H1 (cell line): Measurements from ENCODE around the gene POLR3E. TPM values are rescaled to one million over a fixed set of nuclear protein-coding genes. Genes with fewer than 3 reads are reported as not detected.

Experiments used
- CTCF ChIA-PET: fragments of 300-600 bp; sonication (Branson Sonifier 250); formaldehyde crosslinking; loops from one replicate; lab custom pipeline; 2021; ENCODE audit not compliant: partially characterized antibody; lab: Charles Lee
- POLR2A ChIA-PET: fragments of 300-600 bp; sonication (Branson Sonifier 250); formaldehyde crosslinking; loops from one replicate; lab custom pipeline; 2021; ENCODE audit warnings: inconsistent platforms; ENCODE audit not compliant: partially characterized antibody; lab: Charles Lee
- DNase-seq, 2 experiments: peaks; one replicate each; pipeline versions ENCODE4 v3.0.0 to v3.0.0-alpha.2; 2010 to 2022; ENCODE audit warnings: low spot score in 2 of 2, low read depth in 1 of 2, mixed read lengths in 1 of 2
- FAIRE-seq: peaks from 2 replicates; lab custom pipeline; 2011; peaks lifted over from hg19 to GRCh38; lab: Jason Lieb, UNC
- H2AFZ ChIP-seq: 2 replicates; pipeline ENCODE4 v1.8.1; 2012; ENCODE audit warnings: low read length, inconsistent platforms
- H2AK5ac ChIP-seq: 2 replicates; pipeline ENCODE4 v1.6.1; 2013; ENCODE audit warnings: low read depth, low read length
- H2BK120ac ChIP-seq: replicated peaks from 2 replicates; pipeline ENCODE3; 2013; ENCODE audit warnings: low read depth, low read length, inconsistent platforms
- H2BK12ac ChIP-seq: 2 replicates; pipeline ENCODE4 v1.6.1; 2013; ENCODE audit warnings: low read depth, low read length
- H2BK15ac ChIP-seq: 2 replicates; pipeline ENCODE4 v1.6.1; 2013; ENCODE audit warnings: low read length
- H2BK20ac ChIP-seq: 2 replicates; pipeline ENCODE4 v1.6.1; 2013; ENCODE audit warnings: low read length
- H2BK5ac ChIP-seq: 2 replicates; pipeline ENCODE4 v1.6.1; 2013; ENCODE audit warnings: low read depth, low read length
- H3K14ac ChIP-seq: 2 replicates; pipeline ENCODE4 v1.6.1; 2013; ENCODE audit warnings: inconsistent platforms; ENCODE audit not compliant: insufficient read length
- H3K18ac ChIP-seq: 2 replicates; pipeline ENCODE4 v1.6.1; 2013; ENCODE audit warnings: low read length; ENCODE audit errors: extremely low read depth
- H3K23ac ChIP-seq: 2 replicates; pipeline ENCODE4 v1.6.1; 2013; ENCODE audit warnings: inconsistent platforms; ENCODE audit not compliant: insufficient read length
- H3K23me2 ChIP-seq: 2 replicates; pipeline ENCODE4 v1.6.1; 2013; ENCODE audit warnings: low read depth, low read length
- H3K27ac ChIP-seq: 2 replicates; pipeline ENCODE4 v1.6.1; 2011; ENCODE audit warnings: low read depth, low read length, inconsistent platforms
- H3K27me3 ChIP-seq, 4 experiments: replicated peaks in 1 of 4; 1 replicate in 1 of 4; 2 replicates in 3 of 4; pipeline versions ENCODE4 v1.6.1 to v1.8.1; 2011 to 2013; ENCODE audit warnings: low read length in 3 of 4, mild to moderate bottlenecking in 3 of 4, inconsistent platforms in 2 of 4, mixed read lengths in 2 of 4, moderate library complexity in 1 of 4; ENCODE audit not compliant: control insufficient read depth in 3 of 4, insufficient read depth in 3 of 4; ENCODE audit errors: extremely low read depth in 1 of 4
- H3K36me3 ChIP-seq, 4 experiments: 2 replicates each; pipeline versions ENCODE4 v1.6.1 to v1.8.1; 2011 to 2013; ENCODE audit warnings: mild to moderate bottlenecking in 4 of 4, low read length in 3 of 4, moderate library complexity in 2 of 4, control low read depth in 1 of 4, inconsistent platforms in 1 of 4; ENCODE audit not compliant: insufficient read depth in 4 of 4, control insufficient read depth in 2 of 4
- H3K4ac ChIP-seq: replicated peaks from 2 replicates; pipeline ENCODE3; 2013; ENCODE audit warnings: low read length, low read depth, mixed read lengths, inconsistent platforms; ENCODE audit not compliant: insufficient read length
- H3K4me1 ChIP-seq, 4 experiments: replicated peaks in 1 of 4; 1 replicate in 1 of 4; 2 replicates in 3 of 4; pipeline versions ENCODE4 v1.6.1 to v1.8.1; 2011 to 2013; ENCODE audit warnings: low read length in 3 of 4, inconsistent platforms in 2 of 4, mixed read lengths in 1 of 4; ENCODE audit not compliant: insufficient read depth in 4 of 4, control insufficient read depth in 3 of 4
- H3K4me2 ChIP-seq, 2 experiments: 2 replicates each; pipeline versions ENCODE4 v1.6.1 to v1.8.1; 2011 to 2013; ENCODE audit warnings: low read depth in 2 of 2, low read length in 2 of 2, control low read depth in 1 of 2, inconsistent platforms in 1 of 2, mild to moderate bottlenecking in 1 of 2; ENCODE audit not compliant: insufficient read depth in 1 of 2
- H3K4me3 ChIP-seq, 4 experiments: fragments of 200-600, 300-600 bp in 1 of 4; sonication (generic), shearing (Covaris generic), sonication (Bioruptor Twin) in 1 of 4; 2 replicates each; pipeline versions ENCODE4 v1.5.1 to v1.8.1; 2011 to 2016; ENCODE audit warnings: low read length in 4 of 4, low read depth in 3 of 4, control low read depth in 2 of 4, inconsistent platforms in 2 of 4, mild to moderate bottlenecking in 2 of 4, mixed read lengths in 1 of 4, moderate library complexity in 1 of 4; ENCODE audit not compliant: insufficient read depth in 2 of 4; ENCODE audit errors: extremely low read depth in 1 of 4
- H3K56ac ChIP-seq: replicated peaks from 2 replicates; pipeline ENCODE3; 2013; ENCODE audit warnings: low read depth, mild to moderate bottlenecking, mixed read lengths, low read length, inconsistent platforms; ENCODE audit not compliant: insufficient read length
- H3K79me1 ChIP-seq: 2 replicates; pipeline ENCODE4 v1.6.1; 2013; ENCODE audit warnings: low read depth, low read length, control low read depth
- H3K79me2 ChIP-seq, 2 experiments: 2 replicates each; pipeline versions ENCODE4 v1.6.1 to v1.8.1; 2012 to 2013; ENCODE audit warnings: low read length in 2 of 2, mild to moderate bottlenecking in 2 of 2, inconsistent platforms in 1 of 2; ENCODE audit not compliant: insufficient read depth in 2 of 2, control insufficient read depth in 1 of 2
- H3K9ac ChIP-seq, 4 experiments: replicated peaks in 1 of 4; 1 replicate in 1 of 4; 2 replicates in 3 of 4; pipeline versions ENCODE4 v1.6.1 to v1.8.1; 2011 to 2013; ENCODE audit warnings: low read depth in 3 of 4, low read length in 3 of 4, control low read depth in 2 of 4, mild to moderate bottlenecking in 2 of 4, moderate library complexity in 2 of 4, inconsistent platforms in 1 of 4; ENCODE audit errors: extremely low read depth in 1 of 4
- H3K9me3 ChIP-seq, 2 experiments: 2 replicates each; pipeline versions ENCODE4 v1.6.1 to v1.8.1; 2012 to 2013; ENCODE audit warnings: mild to moderate bottlenecking in 2 of 2, moderate library complexity in 2 of 2, control low read depth in 1 of 2, inconsistent platforms in 1 of 2, low read depth in 1 of 2, low read length in 1 of 2, mixed read lengths in 1 of 2; ENCODE audit not compliant: insufficient read depth in 2 of 2
- H4K20me1 ChIP-seq, 2 experiments: replicated peaks in 1 of 2; 2 replicates each; pipeline versions ENCODE3 to v1.8.1; 2011 to 2013; ENCODE audit warnings: inconsistent platforms in 2 of 2, low read length in 2 of 2, mild to moderate bottlenecking in 1 of 2; ENCODE audit not compliant: insufficient read depth in 2 of 2, control insufficient read depth in 1 of 2
- H4K5ac ChIP-seq: 2 replicates; pipeline ENCODE4 v1.6.1; 2013; ENCODE audit warnings: low read length, low read depth, mixed read lengths, inconsistent platforms; ENCODE audit not compliant: insufficient read length
- H4K8ac ChIP-seq: 2 replicates; pipeline ENCODE4 v1.8.0; 2013; ENCODE audit warnings: mild to moderate bottlenecking, moderate library complexity, low read length, inconsistent platforms; ENCODE audit not compliant: insufficient read depth; ENCODE audit errors: extremely low read depth
- H4K91ac ChIP-seq: replicated peaks from 2 replicates; pipeline ENCODE3; 2013; ENCODE audit warnings: low read length, mixed read lengths, inconsistent platforms; ENCODE audit not compliant: insufficient read length
- EZH2 ChIP-seq: fragments of 200-600 bp; sonication (generic); IDR thresholded peaks from 2 replicates; pipeline ENCODE4 v1.7.1; 2012; ENCODE audit warnings: low read depth, mild to moderate bottlenecking, moderate library complexity, low read length, inconsistent platforms; ENCODE audit not compliant: severe bottlenecking
- HDAC2 ChIP-seq, 2 experiments: fragments of 300-600 bp in 1 of 2; sonication (generic) in 1 of 2; IDR thresholded peaks; 2 replicates each; pipeline ENCODE4 v1.6.1; 2011 to 2012; ENCODE audit warnings: low read depth in 2 of 2, low read length in 2 of 2, mild to moderate bottlenecking in 2 of 2, moderate library complexity in 2 of 2, borderline replicate concordance in 1 of 2, inconsistent platforms in 1 of 2
- RNF2 ChIP-seq: fragments of 200-900, 300-1000 bp; sonication (generic); IDR thresholded peaks from 2 replicates; pipeline ENCODE4 v1.7.1; 2016; ENCODE audit warnings: borderline replicate concordance, low read depth, mild to moderate bottlenecking, antibody characterized with exemption, low read length; ENCODE audit not compliant: poor library complexity, severe bottlenecking; ENCODE audit errors: missing control alignments
- SAP30 ChIP-seq: fragments of 300-600 bp; sonication (generic); IDR thresholded peaks from 2 replicates; pipeline ENCODE4 v1.7.1; 2012; ENCODE audit warnings: low read length, moderate library complexity, mild to moderate bottlenecking, inconsistent platforms; ENCODE audit not compliant: insufficient read depth, insufficient replicate concordance
- SIN3A ChIP-seq, 2 experiments: IDR thresholded peaks in 1 of 2; conservative IDR thresholded peaks in 1 of 2; 2 replicates each; pipeline ENCODE4 v1.6.1; 2011 to 2012; ENCODE audit warnings: low read length in 2 of 2, improper control_type of control experiment in 1 of 2, low read depth in 1 of 2, mild to moderate bottlenecking in 1 of 2
- TCF12 ChIP-seq: IDR thresholded peaks from 2 replicates; pipeline ENCODE4 v1.6.1; 2011; ENCODE audit warnings: low read depth, mild to moderate bottlenecking, low read length
- WGBS, 2 experiments: shearing (Covaris generic) in 1 of 2; methylation state at CpG; one replicate each; pipeline versions ENCODE4 v1.1.6 to v1.1.7; 2013 to 2015; ENCODE audit warnings: low lambda C conversion rate in 2 of 2, mixed read lengths in 2 of 2, inconsistent platforms in 1 of 2, low coverage in 1 of 2, missing lambda C conversion rate in 1 of 2; ENCODE audit not compliant: insufficient replicate concordance in 2 of 2, insufficient coverage in 1 of 2, insufficient read length in 1 of 2; ENCODE audit errors: extremely low coverage in 1 of 2, missing lambda C conversion rate in 1 of 2; 5-methylcytosine and 5-hydroxymethylcytosine counted together
- polyA plus RNA-seq, 7 experiments: library from polyadenylated mRNA; depleted of rRNA in 3 of 7; stranded (reverse) in 5 of 7; unstranded in 2 of 7; fragments of >200 nt in 5 of 7; fragments of 200-250 nt in 2 of 7; gene quantifications; 1 replicate in 5 of 7; 2 replicates in 1 of 7; 4 replicates in 1 of 7; pipeline versions ENCODE4 v1.2.1 to v1.2.3, GENCODE V29; 2011 to 2013; ENCODE audit warnings: missing spikeins in 2 of 7, mixed read lengths in 2 of 7
- total RNA-seq: library from RNA; stranded (reverse); fragmentation: NEBNext Ultra II Directional; extraction: Animal tissue kit (Norgen Biotek cat#: 25700); gene quantifications from 2 replicates; pipeline ENCODE4 v1.2.1, GENCODE V29; 2021

Gene POLR3E
- total and polyA plus RNA-seq, 2 of the 8 experiments (the other 6 are each of a cell fraction or from before 2014, with no cell fraction given), result 96.5 to 125 TPM

DNA sequence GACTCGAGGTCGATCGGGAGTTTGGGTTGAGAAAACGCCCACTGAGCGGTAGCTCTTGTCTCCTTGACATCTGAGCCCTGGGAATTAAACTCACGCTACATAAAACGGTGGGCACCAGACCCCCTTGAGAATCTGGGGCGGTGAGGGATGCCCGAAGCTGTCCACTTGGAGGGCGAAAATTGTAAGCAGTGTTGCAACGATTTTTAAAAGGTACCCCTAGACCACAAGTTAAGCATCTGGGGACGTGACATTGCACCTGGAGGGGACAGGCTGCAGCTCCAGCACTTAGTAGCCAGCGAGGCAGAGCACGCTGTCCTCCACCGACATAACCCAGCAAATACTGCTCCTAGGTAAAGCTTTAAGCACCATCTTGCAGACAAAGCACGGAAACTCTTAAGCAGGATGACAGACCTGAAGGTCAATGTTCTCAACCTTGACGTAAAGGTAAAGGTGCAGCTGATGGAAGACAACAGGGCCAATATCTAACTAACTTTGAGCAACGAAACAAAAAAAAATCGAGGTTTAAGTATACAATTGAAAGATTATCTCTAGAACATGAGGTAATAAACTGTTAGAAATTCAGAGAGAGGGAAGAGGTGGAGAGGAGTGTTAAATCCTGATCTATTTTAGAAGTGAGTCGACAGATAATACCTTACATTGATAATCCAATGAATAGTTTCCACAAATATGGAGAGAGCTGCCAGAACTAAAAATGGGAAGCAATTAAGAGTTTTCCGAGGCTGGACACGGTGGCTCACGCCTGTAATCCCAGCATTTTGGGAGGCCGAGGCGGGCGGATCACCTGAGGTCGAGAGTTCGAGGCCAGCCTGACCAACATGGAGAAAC, 78.1 kb downstream of the POLR3E start:
- Histone ChIP-seq H3K9me3 (no peaks in the 10 kb centered on the region), H3K27ac (peak overlapping the region; percentile 25; the same call in 1 of the 2 replicates), H3K23ac (no peak overlapping the region), H3K14ac (no peak overlapping the region), H3K27me3 (no peaks in the 10 kb centered on the region; a peak in 4 of 7 replicates), H2AK5ac (no peak overlapping the region), H3K4me2 (peak overlapping the region; percentile 78 to 99), H3K9ac (peak overlapping the region in 1 of 4 experiments; percentile 76; a peak in 2 of 7 replicates), H2BK12ac (0 out of 2 replicates have a peak overlapping the region, but pooled peaks have one; percentile 28), H4K5ac (no peak overlapping the region), H2AFZ (0 out of 2 replicates have a peak overlapping the region, but pooled peaks have one; percentile 1), H3K79me1 (peaks cover 11% of the 10 kb centered on the region), H3K4me1 (peaks cover 0 to 7% (median 7%) of the 10 kb centered on the region in 4 experiments; a peak in 5 of 7 replicates), H3K36me3 (no peaks in the 10 kb centered on the region; a peak in 1 of 8 replicates), H4K20me1 (peaks cover 0 to 11% of the 10 kb centered on the region in 2 experiments), H4K91ac (no peak overlapping the region), H3K4ac (no peak overlapping the region), H2BK15ac (0 out of 2 replicates have a peak overlapping the region, but pooled peaks have one; percentile 77), H3K23me2 (peaks cover 13% of the 10 kb centered on the region), H2BK120ac (no peak overlapping the region), H3K56ac (peak overlapping the region; percentile 70), H3K79me2 (peaks cover 7 to 31% of the 10 kb centered on the region in 2 experiments; a peak in 3 of 4 replicates), H2BK5ac (peak overlapping the region; percentile 73), H2BK20ac (no peak overlapping the region), H4K8ac (no peak overlapping the region), H3K18ac (no peak overlapping the region), H3K4me3 (peak overlapping the region; percentile 75 to 87 (median 86))
- TF ChIP-seq TCF12, result no peak
- TF ChIP-seq SIN3A (conservative IDR thresholded peaks at IDR 0.05 in 1 of 2, IDR thresholded peaks at IDR 0.05 in 1 of 2; ENCODE audit: low read depth in 1 of 2, low read length in 2 of 2), result peak in 1 of 2 experiments; percentile 25; a peak in 1 of 4 replicates
- TF ChIP-seq RNF2, result no peak
- peak; percentile 21 for TF ChIP-seq EZH2
- TF ChIP-seq HDAC2 (IDR thresholded peaks at IDR 0.05; ENCODE audit: borderline replicate concordance in 1 of 2, low read depth in 2 of 2, low read length in 2 of 2), result 0 out of 4 replicates have a peak, but pooled peaks of 1 of the 2 experiments have one; percentile 55
- TF ChIP-seq SAP30, result peak; percentile 67
- 34% methylated on average over 28 of the region's 28 CpGs; no CpG with 5 or more reads in 1 of the 2 experiments for WGBS, 2 experiments
- FAIRE-seq (no peak), DNase-seq (no peak)
- ChIA-PET POLR2A (interaction anchor here (0.6 to 2.3 kb wide), 7 partner anchors 11 to 50 kb away, joined by 3 to 8 read pairs (median 3); no protein-coding TSS in a partner anchor), CTCF (no interaction called here)
